Fibroblast of skin of left biceps (primary cell): ENCODE measurements around the gene NOTCH4.
A peak's percentile ranks its signal among the peaks of the same experiment; 100 is the strongest.

ENCODE experiments used
- DNase-seq, 2 experiments: peaks; one replicate each; pipeline ENCODE4 v3.0.0-alpha.2; 2013; ENCODE audit warnings: low read depth in 2 of 2

Gene NOTCH4

GRCh38 chr6:32181915-32182529 lies 41.8 kb downstream of the NOTCH4 start:
- DNase-seq = no peak

GRCh38 chr6:32181148-32181702 lies 42.6 kb downstream of the NOTCH4 start:
- no peak for DNase-seq

GRCh38 chr6:32179766-32180405 lies 44.0 kb downstream of the NOTCH4 start:
- DNase-seq = no peak

- no peak for DNase-seq
These were observed 45.1 kb downstream of the NOTCH4 start for GRCh38 chr6:32178547-32179440.

DNA sequence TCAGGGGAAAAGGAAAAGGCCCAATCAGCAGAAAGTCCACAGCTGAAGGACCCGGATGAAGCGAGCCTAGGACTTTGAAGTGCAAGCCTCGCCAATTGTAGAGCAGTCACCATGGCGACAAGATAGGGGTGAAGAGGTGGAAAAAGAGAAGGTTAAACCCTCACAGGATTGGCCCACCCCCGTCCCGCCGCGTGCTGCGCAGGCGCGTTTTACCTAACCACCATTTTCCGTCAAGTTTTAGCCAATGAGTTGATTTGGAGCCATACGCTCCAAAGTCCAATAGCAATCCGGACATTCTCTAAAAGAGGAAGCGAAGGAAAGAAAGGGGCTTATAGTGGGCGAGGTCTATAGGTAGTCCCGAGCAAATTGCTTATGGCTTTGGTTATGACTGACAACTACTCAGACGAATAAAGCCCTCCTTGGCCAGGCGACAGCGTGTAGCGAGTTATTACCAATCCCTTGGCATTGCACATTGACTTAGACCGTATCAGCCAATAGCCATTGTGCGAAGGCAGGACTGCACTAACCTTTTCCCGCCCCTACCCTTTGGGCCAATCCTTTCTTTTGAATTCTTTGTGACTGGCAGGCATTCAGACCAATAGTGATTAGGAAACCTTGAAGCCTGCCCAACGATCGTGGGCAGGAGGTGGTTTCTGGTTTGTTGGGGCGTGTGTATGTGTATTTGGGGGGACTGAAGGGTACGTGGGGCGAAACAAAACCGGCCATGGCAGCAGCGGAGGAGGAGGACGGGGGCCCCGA lies 45.9 kb downstream of the NOTCH4 start, which contains the start of gene RNF5:
Gene RNF5 (plus strand): TSS at position 618 of the 759 bp plus-strand sequence. CDS start 107 bp downstream, at position 725.
- DNase-seq = peak; percentile 100

- DNase-seq = no peak
These were observed 46.6 kb downstream of the NOTCH4 start for GRCh38 chr6:32177183-32177787.

GRCh38 chr6:32176476-32177182 lies 47.2 kb downstream of the NOTCH4 start:
- no peak for DNase-seq

- peak; percentile 96 for DNase-seq
These were observed 48.0 kb downstream of the NOTCH4 start, which contains the start of gene AGPAT1 for GRCh38 chr6:32175711-32176475. Gene AGPAT1 (minus strand): TSS chr6:32176084. CDS start chr6:32171496, 4,588 bp downstream.

- no peak for DNase-seq
These were observed 48.6 kb downstream of the NOTCH4 start for GRCh38 chr6:32175322-32175710.

GRCh38 chr6:32174416-32174815 lies 49.5 kb downstream of the NOTCH4 start:
- DNase-seq = no peak

GRCh38 chr6:32173051-32173727 lies 50.7 kb downstream of the NOTCH4 start:
- DNase-seq = no peak

DNA sequence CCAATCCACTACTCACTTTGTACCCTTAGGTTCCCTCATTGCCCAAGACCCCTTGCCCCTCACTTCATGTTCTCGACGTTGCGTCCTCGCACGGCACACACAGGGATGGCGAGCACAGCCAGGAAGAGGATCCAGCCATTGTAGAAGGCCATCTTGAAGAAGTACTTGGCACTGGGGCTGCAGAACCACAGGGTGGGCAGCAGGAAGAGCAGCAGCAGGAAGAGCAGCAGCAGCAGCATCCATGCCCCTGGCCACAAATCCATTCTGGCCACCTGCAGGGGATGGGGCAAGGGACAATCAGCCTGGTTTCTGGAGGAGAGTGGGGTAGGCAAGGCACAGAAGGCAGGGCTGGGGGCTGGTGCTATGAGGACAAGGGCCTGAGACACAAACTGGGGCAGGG lies 52.6 kb downstream of the NOTCH4 start:
- DNase-seq = no peak

DNA sequence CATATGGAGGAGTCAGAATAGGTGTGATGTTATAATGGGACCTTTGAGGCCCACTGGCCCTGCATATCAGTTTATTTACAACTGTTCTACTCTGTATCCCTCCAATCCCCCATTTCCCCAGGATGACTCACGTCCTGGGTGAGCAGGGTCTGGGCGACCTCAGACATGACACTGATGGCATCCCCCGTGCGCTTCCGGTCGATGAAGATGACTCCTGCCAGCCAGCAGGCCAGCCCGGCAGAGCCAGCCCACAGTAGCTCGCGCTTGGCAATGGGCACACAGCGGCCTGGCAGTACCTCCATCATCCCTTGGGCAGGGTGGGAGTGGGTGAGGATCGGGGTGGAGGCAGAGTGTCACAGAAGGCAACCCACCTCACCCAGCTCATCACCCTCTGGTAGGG lies 53.6 kb downstream of the NOTCH4 start:
- no peak for DNase-seq

GRCh38 chr6:32168807-32169591 lies 54.9 kb downstream of the NOTCH4 start:
- DNase-seq = no peak

GRCh38 chr6:32168350-32168749 lies 55.5 kb downstream of the NOTCH4 start:
- no peak for DNase-seq

- no peak for DNase-seq
These were observed 56.1 kb downstream of the NOTCH4 start for GRCh38 chr6:32167761-32168262.

- no peak for DNase-seq
These were observed 56.6 kb downstream of the NOTCH4 start for GRCh38 chr6:32167154-32167760.
